ENCODE data around the gene KIAA1143.

The KIAA1143 gene

GRCh38 chr3:44761424-44762169 is at the start of gene KIAA1143, which contains the start of gene KIF15:
KIAA1143 (minus strand) TSS chr3:44761619; CDS start chr3:44761602, 17 bp downstream.
KIF15 (plus strand) TSS chr3:44761794; CDS start chr3:44761866, 72 bp downstream.
- DNase-seq (ENCODE audit: insufficient read length, low spot score) (peak; percentile 89), FAIRE-seq (peak; percentile 75)

GRCh38 chr3:44805960-44806359 is 44.5 kb upstream of the KIAA1143 start:
- FAIRE-seq = no peak
- DNase-seq (ENCODE audit: insufficient read length, low spot score) = no peak

GRCh38 chr3:44803298-44803697 is 41.9 kb upstream of the KIAA1143 start:
- DNase-seq (ENCODE audit: insufficient read length, low spot score) (no peak), FAIRE-seq (no peak)

GRCh38 chr3:44802011-44802410 is 40.6 kb upstream of the KIAA1143 start:
- FAIRE-seq = no peak
- no peak for DNase-seq (ENCODE audit: insufficient read length, low spot score)

- DNase-seq (ENCODE audit: insufficient read length, low spot score) (no peak), FAIRE-seq (no peak)
Observed at GRCh38 chr3:44795197-44795596, 33.8 kb upstream of the KIAA1143 start.

GRCh38 chr3:44782891-44783290 is 21.5 kb upstream of the KIAA1143 start:
- no peak for DNase-seq (ENCODE audit: insufficient read length, low spot score)
- FAIRE-seq = no peak

GRCh38 chr3:44772099-44772442 is 10.7 kb upstream of the KIAA1143 start:
- DNase-seq (ENCODE audit: insufficient read length, low spot score) = no peak
- FAIRE-seq = no peak

GRCh38 chr3:44771424-44772098 is 10.1 kb upstream of the KIAA1143 start:
- DNase-seq (ENCODE audit: insufficient read length, low spot score) (no peak), FAIRE-seq (no peak)

GRCh38 chr3:44764248-44764647 is 2.8 kb upstream of the KIAA1143 start:
- DNase-seq (ENCODE audit: insufficient read length, low spot score) (no peak), FAIRE-seq (no peak)

- FAIRE-seq = no peak
- DNase-seq (ENCODE audit: insufficient read length, low spot score) = no peak
Observed at GRCh38 chr3:44762690-44763089, 1.3 kb upstream of the KIAA1143 start.

GRCh38 chr3:44762170-44762677 is 805 bp upstream of the KIAA1143 start:
- FAIRE-seq (no peak), DNase-seq (ENCODE audit: insufficient read length, low spot score) (no peak)

GRCh38 chr3:44761101-44761423 is 357 bp downstream of the KIAA1143 start:
- DNase-seq (ENCODE audit: insufficient read length, low spot score) = no peak
- no peak for FAIRE-seq

- no peak for DNase-seq (ENCODE audit: insufficient read length, low spot score)
- FAIRE-seq = no peak
Observed at GRCh38 chr3:44734646-44735168, 26.7 kb downstream of the KIAA1143 start.

GRCh38 chr3:44729384-44729910 is 32.0 kb downstream of the KIAA1143 start, which contains the start of gene ZNF501:
ZNF501 (plus strand) TSS chr3:44729635; CDS start chr3:44734422, 4,787 bp downstream.
- FAIRE-seq (peak; percentile 20), DNase-seq (ENCODE audit: insufficient read length, low spot score) (peak; percentile 89)

- no peak for FAIRE-seq
Observed at GRCh38 chr3:44722103-44722401, 39.4 kb downstream of the KIAA1143 start.

GRCh38 chr3:44721231-44722102 is 40.0 kb downstream of the KIAA1143 start:
- FAIRE-seq (no peak), DNase-seq (ENCODE audit: insufficient read length, low spot score) (no peak)

More at GRCh38 chr3:44722103-44722401, 39.4 kb downstream of the KIAA1143 start:
- no peak for DNase-seq (ENCODE audit: insufficient read length, low spot score)

- DNase-seq (ENCODE audit: insufficient read length, low spot score) = peak; percentile 82
- peak; percentile 42 for FAIRE-seq
Observed at GRCh38 chr3:44712455-44713075, 48.9 kb downstream of the KIAA1143 start, which contains the start of gene ZNF502. ZNF502 (plus strand) TSS chr3:44712660; CDS start chr3:44720262, 7,602 bp downstream.
